Chondrocyte (in vitro differentiated cells): ENCODE data around the gene SPRR1B. TPM values are rescaled to one million over a fixed set of nuclear protein-coding genes. Genes with fewer than 3 reads are reported as not detected.

Experiments used
- DNase-seq: peaks from one replicate; pipeline ENCODE4 v3.0.0; 2021; ENCODE audit warnings: mixed read lengths, low spot score
- H3K27ac Mint-ChIP-seq: one replicate; pipeline ENCODE4 v1.8.0; 2021; ENCODE audit warnings: mild to moderate bottlenecking, moderate library complexity, mixed read lengths; ENCODE audit not compliant: unreplicated experiment
- H3K27me3 Mint-ChIP-seq: 2 replicates; pipeline ENCODE4 v1.8.0; 2021; ENCODE audit warnings: low read depth, mixed read lengths
- H3K36me3 Mint-ChIP-seq: 2 replicates; pipeline ENCODE4 v1.8.0; 2021; ENCODE audit warnings: low read depth, mixed read lengths
- H3K4me1 Mint-ChIP-seq: 2 replicates; pipeline ENCODE4 v1.8.0; 2021; ENCODE audit warnings: low read depth, mild to moderate bottlenecking, mixed read lengths
- H3K4me3 Mint-ChIP-seq: one replicate; pipeline ENCODE4 v1.8.0; 2021; ENCODE audit warnings: mild to moderate bottlenecking, moderate library complexity, mixed read lengths; ENCODE audit not compliant: unreplicated experiment
- H3K9me3 Mint-ChIP-seq: 2 replicates; pipeline ENCODE4 v1.8.0; 2021; ENCODE audit warnings: low read depth, mixed read lengths
- total RNA-seq: library from RNA; stranded (reverse); gene quantifications from 3 replicates; pipeline ENCODE4 v1.2.1, GENCODE V29; 2021
- TF ChIP-seq, protein P1 (sequence below): fragments of 200-600 bp; sonication (generic); IDR thresholded peaks from 2 replicates; pipeline ENCODE4 v1.5.0; 2021; ENCODE audit warnings: antibody characterized with exemption, mild to moderate bottlenecking, moderate library complexity

SPRR1B gene
- total RNA-seq, 1 donor from 2014 or later = not detected

DNA sequence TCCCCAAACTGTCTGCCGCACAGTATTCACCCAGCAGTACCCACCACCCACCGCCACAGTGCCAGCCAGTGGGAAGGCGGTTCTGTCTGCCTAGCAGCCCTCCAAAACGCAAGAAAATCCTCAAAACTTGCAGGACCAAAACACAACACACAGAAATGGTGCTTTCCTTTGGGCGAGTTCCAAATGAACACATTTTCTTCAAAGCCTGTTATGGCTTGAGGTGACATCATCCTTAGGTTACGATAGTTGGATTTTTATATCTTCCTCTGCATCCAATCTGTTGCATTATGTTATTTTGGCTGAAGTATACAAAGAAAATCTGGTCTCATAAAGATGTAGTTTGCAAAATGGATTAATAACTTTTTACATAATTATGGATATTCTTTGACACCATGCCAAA is 37.8 kb upstream of the SPRR1B start:
- Mint-ChIP-seq H3K4me1 (no peaks in the 10 kb centered on the region), H3K9me3 (peaks cover 15% of the 10 kb centered on the region), H3K36me3 (no peaks in the 10 kb centered on the region), H3K27me3 (no peaks in the 10 kb centered on the region), H3K27ac (no peak overlapping the region), H3K4me3 (no peak overlapping the region)
- TF ChIP-seq, protein P1, sequence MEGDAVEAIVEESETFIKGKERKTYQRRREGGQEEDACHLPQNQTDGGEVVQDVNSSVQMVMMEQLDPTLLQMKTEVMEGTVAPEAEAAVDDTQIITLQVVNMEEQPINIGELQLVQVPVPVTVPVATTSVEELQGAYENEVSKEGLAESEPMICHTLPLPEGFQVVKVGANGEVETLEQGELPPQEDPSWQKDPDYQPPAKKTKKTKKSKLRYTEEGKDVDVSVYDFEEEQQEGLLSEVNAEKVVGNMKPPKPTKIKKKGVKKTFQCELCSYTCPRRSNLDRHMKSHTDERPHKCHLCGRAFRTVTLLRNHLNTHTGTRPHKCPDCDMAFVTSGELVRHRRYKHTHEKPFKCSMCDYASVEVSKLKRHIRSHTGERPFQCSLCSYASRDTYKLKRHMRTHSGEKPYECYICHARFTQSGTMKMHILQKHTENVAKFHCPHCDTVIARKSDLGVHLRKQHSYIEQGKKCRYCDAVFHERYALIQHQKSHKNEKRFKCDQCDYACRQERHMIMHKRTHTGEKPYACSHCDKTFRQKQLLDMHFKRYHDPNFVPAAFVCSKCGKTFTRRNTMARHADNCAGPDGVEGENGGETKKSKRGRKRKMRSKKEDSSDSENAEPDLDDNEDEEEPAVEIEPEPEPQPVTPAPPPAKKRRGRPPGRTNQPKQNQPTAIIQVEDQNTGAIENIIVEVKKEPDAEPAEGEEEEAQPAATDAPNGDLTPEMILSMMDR = no peak
- no peak for DNase-seq

DNA sequence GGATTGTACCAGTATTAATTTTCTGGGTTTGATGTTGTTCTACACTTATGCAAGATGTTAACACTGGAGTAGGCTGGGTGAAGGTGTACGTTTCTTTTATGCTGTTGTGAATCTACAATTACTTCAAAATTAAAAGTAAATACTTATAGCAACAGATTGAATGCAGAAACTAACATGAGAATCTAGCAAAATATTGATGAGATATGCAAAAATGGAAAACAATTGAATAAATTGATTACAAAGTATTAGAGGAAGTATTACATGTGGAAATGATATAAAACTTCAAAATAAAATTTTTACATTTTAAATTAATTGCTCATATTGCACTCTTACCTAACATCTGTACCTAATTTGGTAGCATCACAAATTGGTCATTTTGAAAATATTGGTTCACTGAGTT is 35.2 kb upstream of the SPRR1B start:
- no peaks in the 10 kb centered on the region for H3K27me3 Mint-ChIP-seq
- H3K36me3 Mint-ChIP-seq = no peaks in the 10 kb centered on the region
- H3K9me3 Mint-ChIP-seq = peaks cover 15% of the 10 kb centered on the region
- H3K4me1 Mint-ChIP-seq = no peaks in the 10 kb centered on the region
- TF ChIP-seq, protein P1 = no peak
- no peak for DNase-seq
- H3K4me3 Mint-ChIP-seq = no peak overlapping the region
- no peak overlapping the region for H3K27ac Mint-ChIP-seq

DNA sequence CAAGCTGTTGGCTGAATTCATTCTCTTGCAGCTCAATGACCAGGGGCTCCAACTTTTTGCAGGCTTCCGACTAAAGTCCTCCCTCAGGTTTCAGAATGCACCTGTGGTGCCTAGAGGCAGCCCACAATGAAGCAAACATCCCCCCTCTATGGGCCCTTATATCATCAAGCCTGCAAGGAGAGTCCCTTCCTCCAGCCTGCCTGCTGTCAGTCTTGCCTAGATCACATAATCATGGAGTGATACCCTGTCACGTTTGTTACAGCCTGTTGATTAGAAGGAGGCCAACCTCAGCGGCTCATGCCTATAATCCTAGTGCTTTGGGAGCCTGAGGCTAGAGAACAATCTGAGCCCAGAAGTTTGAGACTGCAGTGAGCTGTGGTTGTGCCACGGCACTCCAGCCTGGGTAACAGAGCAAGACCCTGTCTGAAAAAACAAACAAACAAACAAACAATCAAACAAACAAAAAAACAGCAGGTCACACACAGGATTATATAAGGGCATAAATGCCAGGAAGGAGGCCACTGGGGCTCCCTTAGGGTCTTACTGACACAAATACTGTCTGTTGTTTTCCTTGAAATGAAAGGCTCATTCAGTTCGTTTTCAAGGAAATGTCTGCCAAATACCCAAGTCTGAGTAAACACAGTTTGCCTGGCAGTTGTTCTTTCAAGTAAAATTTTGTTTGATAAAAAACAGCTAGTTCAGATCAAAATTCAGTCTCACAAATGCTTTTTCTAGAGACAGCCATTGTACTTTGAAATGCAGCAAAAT is 34.2 kb upstream of the SPRR1B start:
- Mint-ChIP-seq H3K4me3 (no peak overlapping the region), H3K36me3 (no peaks in the 10 kb centered on the region), H3K27me3 (no peaks in the 10 kb centered on the region), H3K9me3 (peaks cover 15% of the 10 kb centered on the region), H3K4me1 (no peaks in the 10 kb centered on the region), H3K27ac (no peak overlapping the region)
- DNase-seq = no peak
- TF ChIP-seq, protein P1 = no peak

DNA sequence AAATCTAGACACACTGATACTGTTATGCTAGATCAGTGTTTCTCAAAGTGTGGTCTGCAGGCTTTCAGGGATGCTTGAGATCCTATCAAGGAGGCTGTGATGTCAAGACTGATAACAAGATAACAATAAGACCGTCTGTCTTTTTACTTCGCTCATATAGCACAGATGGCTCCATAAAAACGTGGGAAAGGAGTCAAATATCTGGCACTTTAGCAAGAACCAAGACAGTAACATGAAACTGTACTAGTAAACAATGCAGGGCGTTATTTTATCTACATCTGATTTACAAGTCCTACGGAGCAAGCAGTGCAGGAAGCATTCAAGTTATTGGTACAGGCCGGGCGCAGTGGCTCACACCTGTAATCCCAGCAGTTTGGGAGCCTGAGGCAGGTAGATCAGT is 33.1 kb upstream of the SPRR1B start:
- H3K36me3 Mint-ChIP-seq = no peaks in the 10 kb centered on the region
- no peaks in the 10 kb centered on the region for H3K27me3 Mint-ChIP-seq
- no peak overlapping the region for H3K4me3 Mint-ChIP-seq
- H3K27ac Mint-ChIP-seq = no peak overlapping the region
- DNase-seq = no peak
- TF ChIP-seq, protein P1 = no peak
- H3K9me3 Mint-ChIP-seq = peaks cover 19% of the 10 kb centered on the region
- H3K4me1 Mint-ChIP-seq = no peaks in the 10 kb centered on the region

DNA sequence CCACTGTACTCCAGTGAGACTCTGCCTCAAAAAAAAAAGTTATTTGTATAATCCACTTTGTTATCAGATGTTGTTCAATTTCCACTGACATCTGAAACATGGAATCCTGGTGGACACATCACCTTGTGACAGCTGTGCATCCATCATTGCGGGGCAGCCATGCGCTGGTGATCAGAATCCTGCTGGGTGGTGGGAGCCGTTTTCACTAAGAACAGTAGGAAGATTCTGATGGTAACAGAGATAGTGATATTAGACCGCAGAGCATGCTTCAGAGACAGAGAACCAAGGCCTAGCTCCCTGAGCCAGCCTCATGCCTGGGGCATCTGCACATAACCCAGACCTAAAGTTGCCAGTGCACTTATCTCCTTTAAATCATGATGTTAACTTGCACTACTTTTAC is 32.5 kb upstream of the SPRR1B start:
- TF ChIP-seq, protein P1 = no peak
- H3K4me1 Mint-ChIP-seq = no peaks in the 10 kb centered on the region
- no peak overlapping the region for H3K4me3 Mint-ChIP-seq
- H3K27ac Mint-ChIP-seq = no peak overlapping the region
- H3K9me3 Mint-ChIP-seq = peaks cover 20% of the 10 kb centered on the region
- no peak for DNase-seq
- no peaks in the 10 kb centered on the region for H3K36me3 Mint-ChIP-seq
- H3K27me3 Mint-ChIP-seq = no peaks in the 10 kb centered on the region
